ENCODE data around the gene OVAAL. TPM values are rescaled to one million over a fixed set of nuclear protein-coding genes. Genes with fewer than 3 reads are reported as not detected.
A peak's percentile ranks its signal among the peaks of the same experiment; 100 is the strongest.

The OVAAL gene
- total RNA-seq, 1 donor from 2014 or later, result not detected

- Mint-ChIP-seq H3K4me3 (ENCODE audit: unreplicated experiment) (no peak overlapping the region), H3K27me3 (ENCODE audit: low read depth, unreplicated experiment) (peaks cover 5% of the 10 kb centered on the region), H3K36me3 (ENCODE audit: low read depth, unreplicated experiment) (no peaks in the 10 kb centered on the region), H3K9me3 (ENCODE audit: unreplicated experiment) (no peaks in the 10 kb centered on the region), H3K4me1 (ENCODE audit: low read depth, unreplicated experiment) (peaks cover 25% of the 10 kb centered on the region), H3K27ac (ENCODE audit: unreplicated experiment) (peak overlapping the region; percentile 82)
- no peak overlapping the region for H2AFZ ChIP-seq (ENCODE audit: low read depth, low read length)
- peaks cover 21% of the 10 kb centered on the region for H3K4me1 ChIP-seq (ENCODE audit: insufficient read depth, low read length)
- no peaks in the 10 kb centered on the region for H4K20me1 ChIP-seq (ENCODE audit: insufficient read depth, low read length)
- H3K27me3 ChIP-seq (ENCODE audit: insufficient read depth, low read length), result peaks cover 3% of the 10 kb centered on the region
- FAIRE-seq, result no peak
- H3K36me3 ChIP-seq (ENCODE audit: insufficient read depth, low read length), result no peaks in the 10 kb centered on the region
- H3K9ac ChIP-seq (ENCODE audit: low read length), result no peak overlapping the region
- no peaks in the 10 kb centered on the region for H3K79me2 ChIP-seq (ENCODE audit: insufficient read depth, low read length)
- no peak overlapping the region for H3K4me3 ChIP-seq (ENCODE audit: insufficient read depth, low read depth, low read length)
- H3K27ac ChIP-seq (ENCODE audit: low read depth, low read length), result peak overlapping the region; percentile 46
- H3K4me2 ChIP-seq (ENCODE audit: low read length), result peak overlapping the region; percentile 12
- H3K9me3 ChIP-seq (ENCODE audit: insufficient read depth, low read depth, low read length), result no peaks in the 10 kb centered on the region
- TF ChIP-seq CTCF (IDR thresholded peaks at IDR 0.05; ENCODE audit: insufficient read depth, low read depth, low read length) (no peak), EZH2 (IDR thresholded peaks at IDR 0.05; ENCODE audit: insufficient read depth, low read length) (no peak)
- no peak for DNase-seq (ENCODE audit: low read depth)
Observed at GRCh38 chr1:180560200-180560867, 1.6 kb downstream of the OVAAL start.

DNA sequence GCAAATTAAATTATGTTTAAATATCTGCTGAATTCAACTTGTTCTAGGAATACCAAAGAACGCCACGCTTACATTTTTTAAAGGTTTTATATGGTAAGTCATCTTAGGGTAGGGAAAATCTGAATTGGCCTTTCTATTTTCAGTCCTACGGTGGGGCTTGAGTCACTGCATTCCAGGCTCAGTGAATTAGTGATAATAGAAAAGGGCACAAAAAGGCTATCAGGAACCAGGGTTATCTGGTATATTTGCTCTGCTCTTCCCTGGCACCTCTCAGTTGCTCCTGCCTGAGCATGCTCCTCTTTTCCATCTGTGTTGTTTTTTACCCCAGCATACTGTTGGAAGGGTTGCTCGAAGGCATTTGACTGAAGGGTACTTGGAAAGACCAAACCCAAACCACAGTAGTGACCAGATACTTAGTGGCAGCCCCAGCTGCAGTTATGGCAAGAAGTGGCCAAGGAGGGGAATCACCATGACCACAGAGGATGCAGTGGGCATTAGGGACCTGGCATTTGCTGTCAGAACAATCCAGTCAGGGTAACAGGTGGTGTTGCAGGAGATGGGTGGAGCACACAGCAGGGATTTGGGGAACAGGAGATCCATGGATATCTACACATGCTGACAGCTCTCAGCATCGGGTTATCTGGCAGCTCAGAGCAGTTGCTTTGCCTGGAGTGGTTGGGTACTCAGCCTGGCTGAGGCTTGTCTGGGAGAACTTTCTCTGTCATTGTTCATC, 2.3 kb downstream of the OVAAL start:
- Mint-ChIP-seq H3K4me1 (ENCODE audit: low read depth, unreplicated experiment) (peaks cover 25% of the 10 kb centered on the region), H3K9me3 (ENCODE audit: unreplicated experiment) (no peaks in the 10 kb centered on the region), H3K4me3 (ENCODE audit: unreplicated experiment) (no peak overlapping the region), H3K36me3 (ENCODE audit: low read depth, unreplicated experiment) (no peaks in the 10 kb centered on the region), H3K27me3 (ENCODE audit: low read depth, unreplicated experiment) (peaks cover 5% of the 10 kb centered on the region), H3K27ac (ENCODE audit: unreplicated experiment) (peak overlapping the region; percentile 72)
- no peak for FAIRE-seq
- Histone ChIP-seq H3K9ac (ENCODE audit: low read length) (no peak overlapping the region), H3K4me2 (ENCODE audit: low read length) (peak overlapping the region; percentile 55), H2AFZ (ENCODE audit: low read depth, low read length) (no peak overlapping the region), H3K4me1 (ENCODE audit: insufficient read depth, low read length) (peaks cover 21% of the 10 kb centered on the region), H3K36me3 (ENCODE audit: insufficient read depth, low read length) (no peaks in the 10 kb centered on the region), H3K9me3 (ENCODE audit: insufficient read depth, low read depth, low read length) (no peaks in the 10 kb centered on the region), H3K27ac (ENCODE audit: low read depth, low read length) (no peak overlapping the region), H3K4me3 (ENCODE audit: insufficient read depth, low read depth, low read length) (no peak overlapping the region), H4K20me1 (ENCODE audit: insufficient read depth, low read length) (no peaks in the 10 kb centered on the region), H3K79me2 (ENCODE audit: insufficient read depth, low read length) (no peaks in the 10 kb centered on the region), H3K27me3 (ENCODE audit: insufficient read depth, low read length) (peaks cover 2% of the 10 kb centered on the region)
- no peak for TF ChIP-seq EZH2 (IDR thresholded peaks at IDR 0.05; ENCODE audit: insufficient read depth, low read length)
- peak; percentile 76 for DNase-seq (ENCODE audit: low read depth)

GRCh38 chr1:180562640-180563025, 3.9 kb downstream of the OVAAL start:
- H3K9ac ChIP-seq (ENCODE audit: low read length), result peak overlapping the region; percentile 4
- FAIRE-seq, result no peak
- no peaks in the 10 kb centered on the region for H3K9me3 ChIP-seq (ENCODE audit: insufficient read depth, low read depth, low read length)
- H3K4me1 ChIP-seq (ENCODE audit: insufficient read depth, low read length), result peaks cover 21% of the 10 kb centered on the region
- H3K9me3 Mint-ChIP-seq (ENCODE audit: unreplicated experiment), result no peaks in the 10 kb centered on the region
- no peak overlapping the region for H3K4me3 ChIP-seq (ENCODE audit: insufficient read depth, low read depth, low read length)
- no peaks in the 10 kb centered on the region for H3K36me3 ChIP-seq (ENCODE audit: insufficient read depth, low read length)
- H2AFZ ChIP-seq (ENCODE audit: low read depth, low read length), result peak overlapping the region; percentile 58
- no peaks in the 10 kb centered on the region for H4K20me1 ChIP-seq (ENCODE audit: insufficient read depth, low read length)
- H3K4me1 Mint-ChIP-seq (ENCODE audit: low read depth, unreplicated experiment), result peaks cover 25% of the 10 kb centered on the region
- no peak overlapping the region for H3K27ac ChIP-seq (ENCODE audit: low read depth, low read length)
- no peaks in the 10 kb centered on the region for H3K27me3 ChIP-seq (ENCODE audit: insufficient read depth, low read length)
- H3K27ac Mint-ChIP-seq (ENCODE audit: unreplicated experiment), result peak overlapping the region; percentile 80
- no peaks in the 10 kb centered on the region for H3K36me3 Mint-ChIP-seq (ENCODE audit: low read depth, unreplicated experiment)
- H3K4me2 ChIP-seq (ENCODE audit: low read length), result peak overlapping the region; percentile 5
- DNase-seq (ENCODE audit: low read depth), result no peak
- no peak overlapping the region for H3K4me3 Mint-ChIP-seq (ENCODE audit: unreplicated experiment)
- H3K27me3 Mint-ChIP-seq (ENCODE audit: low read depth, unreplicated experiment), result no peaks in the 10 kb centered on the region
- no peaks in the 10 kb centered on the region for H3K79me2 ChIP-seq (ENCODE audit: insufficient read depth, low read length)
- TF ChIP-seq EZH2 (IDR thresholded peaks at IDR 0.05; ENCODE audit: insufficient read depth, low read length), result no peak
- TF ChIP-seq CTCF (IDR thresholded peaks at IDR 0.05; ENCODE audit: insufficient read depth, low read depth, low read length), result no peak

Data from astrocyte (in vitro differentiated cells and primary cell).